SW 1271 (cell line): ENCODE results near the gene PHTF1.

Experiments used
- DNase-seq, 2 experiments: peaks; one replicate each; lab custom pipeline; 2025; lab: John Stamatoyannopoulos, UW

PHTF1 gene

GRCh38 chr1:113665071-113665470 lies 94.2 kb downstream of the PHTF1 start:
- no peak for DNase-seq

GRCh38 chr1:113663165-113663951 lies 95.9 kb downstream of the PHTF1 start:
- no peak for DNase-seq

DNA sequence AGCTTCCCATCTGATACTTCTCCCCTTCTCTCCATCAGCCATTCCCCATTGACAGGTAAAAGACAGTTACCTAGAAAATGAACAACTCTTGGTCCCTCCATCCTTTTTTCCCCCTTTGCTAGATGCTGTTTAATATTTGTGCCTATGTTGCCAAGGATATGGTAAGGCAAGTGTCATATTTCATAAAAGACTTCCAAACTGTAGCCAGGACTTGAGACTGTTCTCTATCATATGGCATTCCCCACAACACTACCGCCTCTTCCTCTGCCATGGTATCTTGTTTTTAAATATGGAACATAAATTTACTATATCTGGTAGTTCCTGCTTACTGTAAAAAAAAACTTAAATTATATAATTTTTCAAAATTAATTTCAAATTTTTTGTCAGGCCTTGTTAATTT lies 97.2 kb downstream of the PHTF1 start:
- DNase-seq, result no peak

DNA sequence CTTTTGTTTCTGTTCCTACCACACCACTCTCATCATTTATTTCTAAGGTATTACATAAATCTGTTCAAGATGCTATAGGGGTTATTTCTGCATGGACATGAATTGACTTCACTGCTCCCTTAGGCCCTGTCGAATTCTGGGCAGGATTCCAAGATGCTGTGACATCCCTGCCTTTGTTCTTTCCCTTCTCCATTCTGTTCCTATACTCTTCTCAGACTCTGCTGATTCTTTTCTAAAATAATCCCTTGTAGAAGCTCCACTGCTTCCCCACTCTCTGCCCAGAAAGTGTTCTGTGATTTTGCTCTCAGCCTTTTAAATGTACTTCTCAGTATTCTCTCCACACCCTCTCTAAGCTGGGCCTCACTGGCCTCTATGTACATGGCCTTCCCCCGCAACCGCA lies 99.2 kb downstream of the PHTF1 start:
- no peak for DNase-seq

DNA sequence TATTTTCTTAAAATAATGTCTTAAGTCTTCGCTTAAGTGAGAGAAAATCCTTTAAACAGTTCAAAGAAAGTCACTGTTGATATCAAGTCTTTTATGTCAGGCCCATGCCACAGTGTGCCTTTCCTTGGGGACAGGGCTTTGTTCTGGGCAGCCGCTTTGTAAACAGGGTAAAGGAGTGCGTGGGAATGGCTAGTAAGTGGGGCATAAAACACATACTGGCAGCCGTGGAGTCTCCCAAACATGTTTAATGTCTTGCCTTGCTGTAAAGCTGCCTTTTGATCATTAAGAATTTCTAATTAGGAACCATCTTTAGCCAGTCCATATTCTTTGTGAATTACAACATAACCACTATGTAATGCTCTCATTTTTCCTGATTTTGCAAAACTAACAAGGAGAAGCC lies 99.7 kb downstream of the PHTF1 start:
- DNase-seq, result no peak

DNA sequence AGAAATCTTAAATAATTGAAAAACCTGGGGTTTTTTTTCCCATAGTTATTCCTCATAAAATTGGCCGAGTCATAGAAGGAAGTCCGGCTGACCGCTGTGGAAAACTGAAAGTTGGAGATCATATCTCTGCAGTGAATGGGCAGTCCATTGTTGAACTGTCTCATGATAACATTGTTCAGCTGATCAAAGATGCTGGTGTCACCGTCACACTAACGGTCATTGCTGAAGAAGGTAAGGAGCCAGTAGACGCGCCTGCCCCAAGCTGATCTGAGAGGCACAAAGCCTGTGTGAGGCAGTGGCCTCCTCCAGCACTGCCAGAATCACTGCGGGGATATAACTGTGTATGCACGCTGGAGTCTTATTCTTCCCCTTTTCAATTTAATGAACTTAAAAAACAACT lies 100.3 kb downstream of the PHTF1 start:
- DNase-seq, result no peak

DNA sequence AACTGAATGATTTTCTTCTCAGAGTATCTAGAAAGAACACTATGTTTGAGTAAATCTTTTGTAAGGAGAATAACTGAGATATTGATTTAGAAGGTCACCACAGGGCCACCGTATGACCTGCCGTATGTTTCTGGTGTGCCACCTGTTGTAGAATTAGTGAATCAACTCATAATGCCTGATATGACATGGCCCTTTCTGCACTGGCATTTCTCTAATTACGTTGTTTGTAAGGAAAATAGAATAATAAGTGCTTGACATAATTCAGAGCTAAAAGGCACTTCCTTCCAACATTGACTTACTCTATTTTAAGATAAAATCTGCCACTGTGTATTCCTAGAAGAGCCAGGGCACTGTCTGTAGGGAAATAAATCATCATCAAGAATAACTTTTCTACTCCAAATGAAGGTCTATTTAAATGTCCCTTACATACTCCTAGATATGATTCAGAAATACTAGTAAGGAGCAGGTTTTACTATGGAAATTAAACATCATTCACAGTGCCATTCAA lies 101.7 kb downstream of the PHTF1 start:
- DNase-seq, result no peak

- DNase-seq, result no peak
Measured at GRCh38 chr1:113657126-113657525, 102.2 kb downstream of the PHTF1 start.

- DNase-seq, result no peak
Measured at GRCh38 chr1:113654883-113655282, 104.4 kb downstream of the PHTF1 start.

DNA sequence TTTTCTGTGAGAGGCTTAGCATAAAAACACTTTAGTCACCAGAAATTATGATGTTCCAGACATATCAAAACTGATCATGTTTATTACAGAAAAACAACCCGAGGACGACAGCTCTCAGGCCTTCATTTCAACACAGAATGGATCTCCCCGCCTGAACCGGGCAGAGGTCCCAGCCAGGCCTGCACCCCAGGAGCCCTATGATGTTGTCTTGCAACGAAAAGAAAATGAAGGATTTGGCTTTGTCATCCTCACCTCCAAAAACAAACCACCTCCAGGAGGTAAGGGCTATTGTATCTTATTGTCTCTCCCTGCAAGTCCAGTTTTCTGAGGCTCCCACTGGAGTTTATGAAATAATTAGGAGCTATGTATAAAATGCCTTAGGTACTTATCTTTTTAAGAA lies 105.5 kb downstream of the PHTF1 start:
- no peak for DNase-seq

GRCh38 chr1:113652771-113653170 lies 106.5 kb downstream of the PHTF1 start:
- DNase-seq, result no peak

- no peak for DNase-seq
Measured at GRCh38 chr1:113648478-113648877, 110.8 kb downstream of the PHTF1 start.

- no peak for DNase-seq
Measured at GRCh38 chr1:113647164-113647563, 112.1 kb downstream of the PHTF1 start.
